NCI-H82 treated with DMSO at 0.1 percent for 48 hours (cell line): ENCODE data around the gene PRR5L.
"Not testable (repeated sequence)": the region's sequence is repeated elsewhere in the genome, so short reads cannot be mapped to it uniquely, and the experiment has no call there.

Source experiments
- DNase-seq: peaks from one replicate; lab custom pipeline; 2025; ENCODE audit not compliant: unreplicated experiment; lab: John Stamatoyannopoulos, UW

Gene PRR5L

GRCh38 chr11:36454941-36455631 is 159.0 kb downstream of the PRR5L start:
- DNase-seq, result no peak

- no peak for DNase-seq
Measured at GRCh38 chr11:36455658-36456111, 159.6 kb downstream of the PRR5L start.

GRCh38 chr11:36456156-36456555 is 160.1 kb downstream of the PRR5L start:
- DNase-seq, result no peak

- DNase-seq, result no peak
Measured at GRCh38 chr11:36458129-36458915, 162.2 kb downstream of the PRR5L start.

GRCh38 chr11:36459046-36459445 is 163.0 kb downstream of the PRR5L start:
- no peak for DNase-seq

- DNase-seq, result no peak
Measured at GRCh38 chr11:36460220-36460619, 164.1 kb downstream of the PRR5L start.

- no peak for DNase-seq
Measured at GRCh38 chr11:36462321-36462720, 166.2 kb downstream of the PRR5L start.

- no peak for DNase-seq
Measured at GRCh38 chr11:36463781-36464180, 167.7 kb downstream of the PRR5L start.

- no peak for DNase-seq
Measured at GRCh38 chr11:36464720-36465119, 168.6 kb downstream of the PRR5L start.

- no peak for DNase-seq
Measured at GRCh38 chr11:36465449-36466163, 169.5 kb downstream of the PRR5L start.

GRCh38 chr11:36467012-36467411 is 170.9 kb downstream of the PRR5L start:
- no peak for DNase-seq

- DNase-seq, result no peak
Measured at GRCh38 chr11:36467916-36468315, 171.8 kb downstream of the PRR5L start.

GRCh38 chr11:36469063-36469462 is 173.0 kb downstream of the PRR5L start:
- DNase-seq, result no peak

- peak; percentile 54 for DNase-seq
Measured at GRCh38 chr11:36469881-36470802, 174.1 kb downstream of the PRR5L start.

GRCh38 chr11:36471577-36471976 is 175.5 kb downstream of the PRR5L start:
- no peak for DNase-seq

- DNase-seq, result no peak
Measured at GRCh38 chr11:36475192-36475591, 179.1 kb downstream of the PRR5L start.

GRCh38 chr11:36478700-36479329 is 182.7 kb downstream of the PRR5L start:
- peak; percentile 64 for DNase-seq

GRCh38 chr11:36480833-36481232 is 184.7 kb downstream of the PRR5L start:
- no peak for DNase-seq

GRCh38 chr11:36483042-36483441 is 187.0 kb downstream of the PRR5L start:
- DNase-seq, result not testable (repeated sequence)

- no peak for DNase-seq
Measured at GRCh38 chr11:36485298-36486002, 189.4 kb downstream of the PRR5L start.
